Nephron progenitor cell (in vitro differentiated cells): ENCODE measurements around the gene NRL.

ENCODE experiments used
- DNase-seq: peaks from one replicate; pipeline ENCODE4 v3.0.0; 2021
- H3K27ac Mint-ChIP-seq: 2 replicates; pipeline ENCODE4 v1.8.0; 2021; ENCODE audit warnings: mild to moderate bottlenecking, moderate library complexity, mixed read lengths
- H3K27me3 Mint-ChIP-seq: 2 replicates; pipeline ENCODE4 v1.8.0; 2021; ENCODE audit warnings: mild to moderate bottlenecking, low read depth, mixed read lengths; ENCODE audit not compliant: poor library complexity
- H3K36me3 Mint-ChIP-seq: 2 replicates; pipeline ENCODE4 v1.8.0; 2021; ENCODE audit warnings: low read depth, mixed read lengths
- H3K4me1 Mint-ChIP-seq: 2 replicates; pipeline ENCODE4 v1.8.0; 2021; ENCODE audit warnings: mixed read lengths
- H3K4me3 Mint-ChIP-seq: 2 replicates; pipeline ENCODE4 v1.8.0; 2021; ENCODE audit warnings: mild to moderate bottlenecking, moderate library complexity, mixed read lengths
- H3K9me3 Mint-ChIP-seq: 2 replicates; pipeline ENCODE4 v1.8.0; 2021; ENCODE audit warnings: mild to moderate bottlenecking, moderate library complexity, mixed read lengths
- TF ChIP-seq, protein P1 (sequence below): fragments of 200-600 bp; sonication (generic); IDR thresholded peaks from 2 replicates; pipeline ENCODE4 v1.5.0; 2021; ENCODE audit warnings: antibody characterized with exemption

NRL gene

DNA sequence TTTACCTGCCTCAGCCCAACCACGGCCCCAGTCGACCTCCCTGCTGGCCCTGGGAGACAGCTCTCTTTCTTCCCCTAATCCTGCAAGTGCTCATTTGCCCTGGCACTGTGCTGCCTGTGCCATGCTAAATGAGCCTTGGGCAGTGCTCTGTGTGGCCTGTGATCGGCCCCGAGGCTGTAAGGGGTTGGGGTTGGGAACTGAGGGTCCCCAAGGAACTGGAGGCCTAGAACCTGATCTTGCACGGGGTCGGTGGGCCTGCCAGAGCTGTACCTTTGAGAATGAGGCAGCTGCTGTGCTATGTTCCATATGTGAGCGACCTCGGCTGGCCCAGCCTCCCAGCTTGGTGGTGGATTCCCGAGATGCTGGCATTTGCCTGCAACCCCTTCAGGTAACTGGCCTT is 35.3 kb upstream of the NRL start:
- TF ChIP-seq, protein P1, sequence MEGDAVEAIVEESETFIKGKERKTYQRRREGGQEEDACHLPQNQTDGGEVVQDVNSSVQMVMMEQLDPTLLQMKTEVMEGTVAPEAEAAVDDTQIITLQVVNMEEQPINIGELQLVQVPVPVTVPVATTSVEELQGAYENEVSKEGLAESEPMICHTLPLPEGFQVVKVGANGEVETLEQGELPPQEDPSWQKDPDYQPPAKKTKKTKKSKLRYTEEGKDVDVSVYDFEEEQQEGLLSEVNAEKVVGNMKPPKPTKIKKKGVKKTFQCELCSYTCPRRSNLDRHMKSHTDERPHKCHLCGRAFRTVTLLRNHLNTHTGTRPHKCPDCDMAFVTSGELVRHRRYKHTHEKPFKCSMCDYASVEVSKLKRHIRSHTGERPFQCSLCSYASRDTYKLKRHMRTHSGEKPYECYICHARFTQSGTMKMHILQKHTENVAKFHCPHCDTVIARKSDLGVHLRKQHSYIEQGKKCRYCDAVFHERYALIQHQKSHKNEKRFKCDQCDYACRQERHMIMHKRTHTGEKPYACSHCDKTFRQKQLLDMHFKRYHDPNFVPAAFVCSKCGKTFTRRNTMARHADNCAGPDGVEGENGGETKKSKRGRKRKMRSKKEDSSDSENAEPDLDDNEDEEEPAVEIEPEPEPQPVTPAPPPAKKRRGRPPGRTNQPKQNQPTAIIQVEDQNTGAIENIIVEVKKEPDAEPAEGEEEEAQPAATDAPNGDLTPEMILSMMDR: no peak
- Mint-ChIP-seq H3K27ac (no peak overlapping the region), H3K9me3 (no peaks in the 10 kb centered on the region)

DNA sequence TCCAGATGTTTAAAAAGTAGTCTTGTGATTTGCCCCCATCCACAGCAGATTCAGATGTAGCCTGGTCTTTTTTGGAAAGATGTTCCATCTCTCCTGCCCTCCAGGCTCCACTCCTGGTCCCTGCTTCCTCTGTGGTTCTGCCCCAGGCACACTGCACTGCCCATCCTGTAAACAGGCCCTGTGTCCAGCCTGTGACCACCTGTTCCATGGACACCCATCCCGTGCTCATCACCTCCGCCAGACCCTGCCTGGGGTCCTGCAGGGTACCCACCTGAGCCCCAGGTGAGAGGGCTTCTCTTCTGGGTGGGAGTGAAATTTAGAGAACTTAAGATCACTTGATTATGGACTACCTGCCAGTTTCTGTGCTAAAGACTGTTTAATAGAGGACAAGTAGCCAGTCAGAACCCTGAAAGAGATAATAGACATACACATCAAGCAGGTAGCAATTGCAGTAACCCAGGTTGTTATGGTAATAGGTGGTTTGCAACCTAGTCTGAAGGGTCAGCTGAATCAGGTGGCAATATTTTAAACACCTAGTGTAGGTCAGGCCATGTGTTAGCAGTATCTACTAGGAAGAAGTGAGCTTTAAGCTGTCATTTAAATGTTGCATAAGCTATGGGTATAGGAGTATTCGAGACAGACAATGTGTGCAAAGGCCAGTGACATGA is 34.7 kb upstream of the NRL start:
- H3K4me1 Mint-ChIP-seq: peaks cover 40% of the 10 kb centered on the region
- no peaks in the 10 kb centered on the region for H3K9me3 Mint-ChIP-seq
- no peak overlapping the region for H3K27ac Mint-ChIP-seq
- TF ChIP-seq, protein P1: no peak
- DNase-seq: no peak
- H3K27me3 Mint-ChIP-seq: no peaks in the 10 kb centered on the region
- peak overlapping the region; percentile 98 for H3K4me3 Mint-ChIP-seq
- peaks cover 46% of the 10 kb centered on the region for H3K36me3 Mint-ChIP-seq

More for the DNA sequence above, 35.3 kb upstream of the NRL start:
- no peak overlapping the region for H3K4me3 Mint-ChIP-seq
- no peaks in the 10 kb centered on the region for H3K27me3 Mint-ChIP-seq
- DNase-seq: no peak
- H3K36me3 Mint-ChIP-seq: peaks cover 48% of the 10 kb centered on the region
- H3K4me1 Mint-ChIP-seq: peaks cover 35% of the 10 kb centered on the region

DNA sequence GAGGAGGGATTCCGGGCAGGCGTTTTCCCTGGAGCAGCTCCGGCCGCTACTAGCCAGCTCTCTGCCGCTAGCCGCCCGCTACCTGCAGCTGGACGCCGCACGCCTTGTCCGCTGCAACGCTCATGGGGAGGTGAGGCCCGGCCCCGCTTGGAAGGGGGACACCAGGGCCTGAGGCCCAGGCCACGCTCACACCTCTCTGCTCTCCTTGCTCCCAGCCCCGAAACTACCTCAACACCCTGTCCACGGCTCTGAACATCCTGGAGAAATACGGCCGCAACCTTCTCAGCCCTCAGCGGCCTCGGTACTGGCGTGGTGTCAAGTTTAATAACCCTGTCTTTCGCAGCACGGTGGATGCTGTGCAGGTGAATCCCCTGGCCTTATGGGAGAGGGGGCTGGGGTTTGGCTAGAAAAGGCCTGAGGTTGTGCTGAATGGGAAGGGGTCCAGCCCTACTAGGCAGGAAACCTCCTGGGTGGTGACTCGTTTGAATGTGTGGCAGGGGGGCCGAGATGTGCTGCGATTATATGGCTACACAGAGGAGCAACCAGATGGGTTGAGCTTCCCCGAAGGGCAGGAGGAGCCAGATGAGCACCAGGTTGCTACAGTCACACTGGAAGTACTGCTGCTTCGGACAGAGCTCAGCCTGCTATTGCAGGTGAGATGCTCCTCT is 33.1 kb upstream of the NRL start:
- Mint-ChIP-seq H3K4me3 (peak overlapping the region; percentile 98), H3K9me3 (no peaks in the 10 kb centered on the region), H3K27ac (peak overlapping the region; percentile 36), H3K36me3 (peaks cover 47% of the 10 kb centered on the region), H3K4me1 (peaks cover 43% of the 10 kb centered on the region), H3K27me3 (no peaks in the 10 kb centered on the region)
- TF ChIP-seq, protein P1: no peak
- no peak for DNase-seq

DNA sequence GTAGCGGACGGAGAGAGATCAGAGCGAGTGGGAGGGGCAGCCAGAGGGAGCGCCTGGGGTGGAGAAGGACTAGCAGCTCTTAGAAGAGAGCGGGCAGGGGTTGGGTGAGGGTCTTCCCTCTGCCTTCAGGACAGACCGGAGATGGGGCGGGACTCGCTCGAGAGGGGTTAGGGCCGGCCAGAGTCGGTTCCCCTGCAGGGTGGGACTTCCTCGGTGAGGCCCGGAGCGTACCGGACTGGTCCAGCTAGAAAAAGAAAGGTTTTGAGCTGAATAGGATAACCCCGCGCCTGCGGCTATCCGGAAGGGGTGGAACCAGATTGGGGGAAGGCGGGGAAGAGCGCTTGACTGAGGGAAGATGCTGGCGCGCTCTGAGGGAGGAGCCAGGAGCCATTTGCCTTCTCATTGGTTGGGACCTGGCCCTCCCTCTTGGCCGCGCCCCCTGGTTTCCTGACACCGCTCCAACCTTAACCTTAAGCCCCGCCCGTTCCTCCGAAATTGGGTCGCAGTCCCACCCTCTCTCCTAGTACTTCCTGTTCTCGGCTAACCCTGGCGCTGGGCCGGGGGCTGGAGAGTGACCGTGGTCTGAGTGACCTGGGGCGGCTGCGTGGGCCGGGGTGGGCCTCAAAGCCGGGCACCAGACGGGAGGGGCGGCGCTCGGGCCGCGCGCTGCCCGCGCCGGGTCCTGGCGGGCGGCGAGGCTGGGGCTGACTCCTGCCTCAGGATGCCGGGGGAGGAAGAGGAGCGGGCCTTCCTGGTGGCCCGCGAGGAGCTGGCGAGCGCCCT is 32.4 kb upstream of the NRL start, which contains the start of gene RNF31:
Gene RNF31, plus strand, starts transcription at position 521 of the 783 bp plus-strand sequence. Its CDS starts 201 bp downstream, at position 722.
- peak; percentile 97 for DNase-seq
- peaks cover 39% of the 10 kb centered on the region for H3K36me3 Mint-ChIP-seq
- H3K27me3 Mint-ChIP-seq: no peaks in the 10 kb centered on the region
- peaks cover 47% of the 10 kb centered on the region for H3K4me1 Mint-ChIP-seq
- TF ChIP-seq, protein P1: no peak
- H3K4me3 Mint-ChIP-seq: peak within 1 kb of the TSS; percentile 98
- H3K27ac Mint-ChIP-seq: peak within 1 kb of the TSS; percentile 93
- no peaks in the 10 kb centered on the region for H3K9me3 Mint-ChIP-seq

DNA sequence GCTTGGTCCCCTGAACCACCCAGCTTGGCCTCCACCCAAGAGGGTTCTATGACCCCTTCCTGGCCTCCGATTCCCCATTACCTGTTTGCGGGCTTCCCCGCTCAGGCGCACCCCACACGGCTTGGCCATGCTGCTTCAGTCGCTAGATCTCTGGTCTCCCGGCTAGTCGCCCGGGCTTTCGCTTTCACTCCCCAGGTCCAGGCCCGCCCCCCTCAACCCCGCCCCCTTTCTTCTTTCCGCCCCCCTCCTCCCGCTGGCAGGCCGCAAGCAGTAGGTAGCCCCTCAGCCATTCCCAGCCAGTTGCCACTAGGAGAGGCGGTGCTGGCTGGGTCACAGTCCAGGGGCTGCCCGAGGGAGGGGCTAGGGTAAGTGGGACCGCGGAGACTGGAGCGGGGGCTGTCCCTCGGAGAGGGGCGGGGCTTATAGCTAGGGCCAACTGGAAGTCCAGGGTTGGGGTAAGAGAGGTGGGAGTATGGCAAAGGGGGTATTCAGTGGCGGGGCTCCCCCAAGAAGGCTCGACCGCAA is 31.8 kb upstream of the NRL start, which contains the start of gene PSME2:
Gene PSME2, minus strand, starts transcription at position 158 of the 525 bp plus-strand sequence. Its CDS starts 29 bp downstream, at position 129.
- Mint-ChIP-seq H3K4me1 (peaks cover 51% of the 10 kb centered on the region), H3K27ac (peak within 1 kb of the TSS; percentile 93), H3K4me3 (peak within 1 kb of the TSS; percentile 98), H3K9me3 (no peaks in the 10 kb centered on the region), H3K36me3 (peaks cover 34% of the 10 kb centered on the region), H3K27me3 (no peaks in the 10 kb centered on the region)
- DNase-seq: peak; percentile 97
- TF ChIP-seq, protein P1: no peak
